ENCODE data around the gene MAP7D3. TPM values are rescaled to one million over a fixed set of nuclear protein-coding genes. Genes with fewer than 3 reads are reported as not detected.

The MAP7D3 gene
- total RNA-seq, 2 experiments from 2014 or later = 16.8 to 22.7 TPM

DNA sequence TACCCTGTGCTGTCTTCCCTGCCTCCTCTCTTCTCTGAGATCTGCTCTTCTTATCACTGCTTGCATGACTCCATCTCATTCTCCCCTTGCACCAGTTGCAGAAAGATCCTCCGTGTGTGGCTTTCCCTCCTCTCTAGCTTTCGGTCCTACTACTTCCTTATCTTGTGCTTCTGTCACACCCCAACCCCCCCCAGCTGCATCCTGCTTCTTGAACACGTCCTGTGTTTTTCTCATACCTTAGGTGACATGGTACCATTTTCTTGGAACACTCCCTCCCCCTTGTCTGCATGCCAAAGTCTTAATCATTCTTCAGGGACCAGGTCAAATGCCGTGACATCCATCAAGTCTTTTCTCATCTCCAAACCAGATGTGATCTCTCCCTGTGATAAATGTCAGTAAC lies 57.4 kb downstream of the MAP7D3 start:
- CTCF ChIA-PET = no interaction called here
- H3K36me3 Mint-ChIP-seq (ENCODE audit: low read depth) = peaks cover 4% of the 10 kb centered on the region
- no peaks in the 10 kb centered on the region for H3K9me3 Mint-ChIP-seq (ENCODE audit: low read depth)
- no peaks in the 10 kb centered on the region for H3K27me3 Mint-ChIP-seq
- no peak overlapping the region for H3K27ac Mint-ChIP-seq
- H3K4me3 Mint-ChIP-seq = peak overlapping the region; percentile 22
- ATAC-seq = peak; percentile 44
- intact Hi-C loops (cut with DNase I, micrococcal nuclease) = no loop called here
- peak; percentile 18 for DNase-seq
- H3K4me1 Mint-ChIP-seq = peaks cover 32% of the 10 kb centered on the region
- POLR2A ChIA-PET = no interaction called here

DNA sequence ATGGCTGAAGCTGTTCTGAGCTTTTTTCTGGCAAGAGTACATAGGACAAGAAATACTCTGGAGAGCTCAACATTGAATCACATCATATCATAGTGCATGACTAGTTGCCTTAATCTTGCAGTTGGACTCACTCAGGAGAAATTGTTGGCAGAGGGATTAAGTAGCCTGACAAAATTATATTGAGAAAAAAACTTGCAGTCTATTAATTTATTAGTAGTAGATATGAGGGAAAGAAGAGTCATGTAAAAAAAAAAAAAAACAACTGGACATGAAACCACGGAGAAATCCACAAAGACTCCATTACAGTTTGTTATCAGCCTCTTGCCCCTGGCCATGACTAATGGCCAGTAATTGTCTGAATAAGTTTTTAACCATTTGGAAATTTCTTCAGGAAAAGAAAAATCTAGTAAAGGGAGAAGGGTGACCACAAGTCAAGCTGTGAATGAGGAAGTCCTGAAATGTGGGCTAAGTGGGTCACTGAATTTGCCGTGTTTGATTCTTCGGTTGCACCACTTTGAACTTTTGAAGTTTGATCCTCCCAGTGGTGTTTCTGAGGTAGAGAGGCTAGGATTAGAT lies 58.3 kb downstream of the MAP7D3 start:
- CTCF ChIA-PET = interaction anchor here (2.1 kb wide), 1 partner anchor 165 kb away, joined by 5 read pairs; no protein-coding TSS in a partner anchor
- no peak for ATAC-seq
- no peaks in the 10 kb centered on the region for H3K9me3 Mint-ChIP-seq (ENCODE audit: low read depth)
- DNase-seq = no peak
- peaks cover 4% of the 10 kb centered on the region for H3K36me3 Mint-ChIP-seq (ENCODE audit: low read depth)
- POLR2A ChIA-PET = no interaction called here
- no peak overlapping the region for H3K4me3 Mint-ChIP-seq
- H3K27me3 Mint-ChIP-seq = no peaks in the 10 kb centered on the region
- peaks cover 32% of the 10 kb centered on the region for H3K4me1 Mint-ChIP-seq
- intact Hi-C loops (cut with DNase I, micrococcal nuclease) = no loop called here
- H3K27ac Mint-ChIP-seq = no peak overlapping the region

GRCh38 chrX:136192135-136192534 lies 59.1 kb downstream of the MAP7D3 start:
- Mint-ChIP-seq H3K4me3 (no peak overlapping the region), H3K9me3 (ENCODE audit: low read depth) (no peaks in the 10 kb centered on the region), H3K27ac (no peak overlapping the region), H3K4me1 (peaks cover 32% of the 10 kb centered on the region), H3K27me3 (no peaks in the 10 kb centered on the region), H3K36me3 (ENCODE audit: low read depth) (peaks cover 4% of the 10 kb centered on the region)
- CTCF ChIA-PET = interaction anchor here (2.1 kb wide), 1 partner anchor 164 kb away, joined by 5 read pairs; no protein-coding TSS in a partner anchor
- POLR2A ChIA-PET = no interaction called here
- ATAC-seq (no peak), DNase-seq (no peak)
- intact Hi-C loops (cut with DNase I, micrococcal nuclease) = no loop called here

GRCh38 chrX:136191171-136191570 lies 60.0 kb downstream of the MAP7D3 start:
- H3K36me3 Mint-ChIP-seq (ENCODE audit: low read depth) = peaks cover 4% of the 10 kb centered on the region
- no peaks in the 10 kb centered on the region for H3K9me3 Mint-ChIP-seq (ENCODE audit: low read depth)
- intact Hi-C loops (cut with DNase I, micrococcal nuclease) = no loop called here
- H3K4me1 Mint-ChIP-seq = peaks cover 32% of the 10 kb centered on the region
- no peaks in the 10 kb centered on the region for H3K27me3 Mint-ChIP-seq
- H3K4me3 Mint-ChIP-seq = no peak overlapping the region
- ATAC-seq = no peak
- H3K27ac Mint-ChIP-seq = no peak overlapping the region
- DNase-seq = no peak
- ChIA-PET CTCF (interaction anchor here (2.1 kb wide), 1 partner anchor 163 kb away, joined by 5 read pairs; no protein-coding TSS in a partner anchor), POLR2A (no interaction called here)

- peaks cover 4% of the 10 kb centered on the region for H3K36me3 Mint-ChIP-seq (ENCODE audit: low read depth)
- DNase-seq = no peak
- intact Hi-C loops (cut with DNase I, micrococcal nuclease) = no loop called here
- peaks cover 32% of the 10 kb centered on the region for H3K4me1 Mint-ChIP-seq
- H3K27me3 Mint-ChIP-seq = no peaks in the 10 kb centered on the region
- no peak overlapping the region for H3K27ac Mint-ChIP-seq
- POLR2A ChIA-PET = no interaction called here
- no peaks in the 10 kb centered on the region for H3K9me3 Mint-ChIP-seq (ENCODE audit: low read depth)
- H3K4me3 Mint-ChIP-seq = no peak overlapping the region
- no peak for ATAC-seq
- CTCF ChIA-PET = no interaction called here
Observed at GRCh38 chrX:136190038-136190713, 61.0 kb downstream of the MAP7D3 start.

DNA sequence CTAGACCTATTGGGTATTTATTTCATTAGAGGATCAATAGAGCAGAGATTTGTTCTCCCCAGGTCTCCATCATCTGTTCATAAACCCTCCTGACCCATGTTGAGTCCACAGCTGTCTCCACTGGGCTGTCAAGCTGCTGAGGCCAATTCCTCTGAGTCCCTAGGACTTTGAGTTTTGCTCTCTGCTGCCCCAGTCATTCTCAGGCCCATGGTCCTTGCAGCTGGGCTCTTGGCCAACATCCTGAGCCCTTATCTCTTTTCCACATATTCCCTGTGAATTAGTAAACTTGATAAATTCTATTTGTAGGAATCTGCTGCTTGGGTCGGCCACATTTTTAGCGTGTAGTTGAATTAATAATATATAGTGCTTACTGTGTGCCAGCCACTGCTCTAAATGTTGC lies 62.0 kb downstream of the MAP7D3 start:
- H3K36me3 Mint-ChIP-seq (ENCODE audit: low read depth) = peaks cover 4% of the 10 kb centered on the region
- POLR2A ChIA-PET = no interaction called here
- intact Hi-C loops (cut with DNase I, micrococcal nuclease) = no loop called here
- ATAC-seq (no peak), DNase-seq (no peak)
- no peak overlapping the region for H3K27ac Mint-ChIP-seq
- no peaks in the 10 kb centered on the region for H3K9me3 Mint-ChIP-seq (ENCODE audit: low read depth)
- H3K4me3 Mint-ChIP-seq = no peak overlapping the region
- H3K4me1 Mint-ChIP-seq = peaks cover 32% of the 10 kb centered on the region
- no peaks in the 10 kb centered on the region for H3K27me3 Mint-ChIP-seq
- CTCF ChIA-PET = interaction anchor here (1.2 kb wide), 1 partner anchor 161 kb away, joined by 4 read pairs; no protein-coding TSS in a partner anchor

DNA sequence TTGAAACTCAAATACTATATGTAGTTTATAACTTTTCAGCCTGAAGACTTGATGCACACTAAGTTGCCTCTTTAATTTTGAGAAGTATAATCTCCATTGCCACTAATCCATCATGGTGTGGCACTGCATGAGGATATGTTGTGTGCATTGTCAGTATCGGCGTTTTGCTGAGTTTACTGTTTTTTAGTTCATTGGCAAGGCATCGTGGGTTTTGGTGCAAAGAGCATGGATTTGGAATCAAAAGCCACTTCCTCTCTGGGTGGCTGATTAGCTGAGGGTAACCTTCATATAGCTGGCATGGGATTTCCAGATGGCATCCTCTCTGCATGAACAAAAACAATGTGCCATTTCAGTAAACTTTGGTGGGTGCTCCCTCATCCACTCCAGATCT lies 65.2 kb downstream of the MAP7D3 start:
- Mint-ChIP-seq H3K36me3 (ENCODE audit: low read depth) (no peaks in the 10 kb centered on the region), H3K27ac (no peak overlapping the region), H3K4me1 (peaks cover 2% of the 10 kb centered on the region), H3K4me3 (no peak overlapping the region), H3K9me3 (ENCODE audit: low read depth) (no peaks in the 10 kb centered on the region), H3K27me3 (no peaks in the 10 kb centered on the region)
- POLR2A ChIA-PET = no interaction called here
- ATAC-seq (no peak), DNase-seq (no peak)
- CTCF ChIA-PET = interaction anchor here (0.7 to 1.4 kb wide), 2 partner anchors 21 to 130 kb away, joined by 3 read pairs; no protein-coding TSS in a partner anchor
- intact Hi-C loops (cut with DNase I, micrococcal nuclease) = no loop called here

GRCh38 chrX:136185401-136186022 lies 65.7 kb downstream of the MAP7D3 start:
- no peak overlapping the region for H3K4me3 Mint-ChIP-seq
- H3K36me3 Mint-ChIP-seq (ENCODE audit: low read depth) = no peaks in the 10 kb centered on the region
- H3K9me3 Mint-ChIP-seq (ENCODE audit: low read depth) = no peaks in the 10 kb centered on the region
- no peak overlapping the region for H3K27ac Mint-ChIP-seq
- no peaks in the 10 kb centered on the region for H3K27me3 Mint-ChIP-seq
- ChIA-PET CTCF (interaction anchor here (1.4 kb wide), 1 partner anchor 20 kb away, joined by 3 read pairs; no protein-coding TSS in a partner anchor), POLR2A (no interaction called here)
- ATAC-seq (no peak), DNase-seq (no peak)
- no peaks in the 10 kb centered on the region for H3K4me1 Mint-ChIP-seq
- intact Hi-C loops (cut with DNase I, micrococcal nuclease) = no loop called here

DNA sequence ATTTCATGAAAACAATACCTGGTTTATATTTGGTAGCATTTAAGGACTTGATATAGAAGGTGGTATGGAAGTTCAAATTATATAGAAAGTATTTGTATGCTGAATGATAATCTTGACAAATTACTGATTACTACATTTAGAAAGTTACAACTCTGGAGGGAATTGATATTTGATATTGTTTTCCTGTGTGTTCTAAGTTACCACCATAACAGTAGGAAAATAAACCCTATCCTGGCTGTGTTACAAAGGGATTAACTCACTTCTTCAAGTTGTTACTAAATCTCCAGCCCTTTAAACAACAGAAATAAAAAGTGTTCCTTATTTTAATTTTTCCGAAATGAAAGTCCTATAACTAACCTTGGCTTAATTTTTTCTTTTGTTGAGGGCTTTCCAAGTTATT lies 67.3 kb downstream of the MAP7D3 start:
- ChIA-PET POLR2A (no interaction called here), CTCF (interaction anchor here (1.0 kb wide), 1 partner anchor 21 kb away, joined by 4 read pairs; no protein-coding TSS in a partner anchor)
- no peaks in the 10 kb centered on the region for H3K4me1 Mint-ChIP-seq
- no peaks in the 10 kb centered on the region for H3K36me3 Mint-ChIP-seq (ENCODE audit: low read depth)
- DNase-seq (no peak), ATAC-seq (no peak)
- intact Hi-C loops (cut with DNase I, micrococcal nuclease) = no loop called here
- no peaks in the 10 kb centered on the region for H3K9me3 Mint-ChIP-seq (ENCODE audit: low read depth)
- H3K27me3 Mint-ChIP-seq = no peaks in the 10 kb centered on the region
- H3K4me3 Mint-ChIP-seq = no peak overlapping the region
- H3K27ac Mint-ChIP-seq = no peak overlapping the region

DNA sequence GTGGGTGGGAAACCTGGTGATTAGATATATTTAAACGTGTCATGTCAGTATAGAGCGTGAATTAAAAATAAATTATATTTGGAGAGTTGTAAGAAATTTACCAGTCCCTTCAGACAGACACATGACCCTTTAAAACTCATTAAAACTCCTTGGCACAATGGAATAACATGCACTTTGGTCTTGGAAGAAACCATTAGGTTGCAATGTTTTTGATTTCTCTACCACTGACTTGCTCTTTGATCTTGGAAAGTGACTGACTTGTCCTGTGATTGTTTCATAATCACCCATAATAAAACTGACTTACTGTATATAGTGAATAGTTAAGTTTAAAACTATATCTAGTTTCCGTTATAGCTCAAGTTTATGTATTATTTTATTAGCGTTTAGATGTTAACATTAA lies 68.0 kb downstream of the MAP7D3 start:
- intact Hi-C loops (cut with DNase I, micrococcal nuclease) = no loop called here
- CTCF ChIA-PET = interaction anchor here (1.0 kb wide), 1 partner anchor 20 kb away, joined by 4 read pairs; no protein-coding TSS in a partner anchor
- no peaks in the 10 kb centered on the region for H3K9me3 Mint-ChIP-seq (ENCODE audit: low read depth)
- no peaks in the 10 kb centered on the region for H3K36me3 Mint-ChIP-seq (ENCODE audit: low read depth)
- no peak overlapping the region for H3K27ac Mint-ChIP-seq
- H3K4me1 Mint-ChIP-seq = no peaks in the 10 kb centered on the region
- H3K4me3 Mint-ChIP-seq = no peak overlapping the region
- no peaks in the 10 kb centered on the region for H3K27me3 Mint-ChIP-seq
- no peak for DNase-seq
- POLR2A ChIA-PET = no interaction called here
- ATAC-seq = no peak

DNA sequence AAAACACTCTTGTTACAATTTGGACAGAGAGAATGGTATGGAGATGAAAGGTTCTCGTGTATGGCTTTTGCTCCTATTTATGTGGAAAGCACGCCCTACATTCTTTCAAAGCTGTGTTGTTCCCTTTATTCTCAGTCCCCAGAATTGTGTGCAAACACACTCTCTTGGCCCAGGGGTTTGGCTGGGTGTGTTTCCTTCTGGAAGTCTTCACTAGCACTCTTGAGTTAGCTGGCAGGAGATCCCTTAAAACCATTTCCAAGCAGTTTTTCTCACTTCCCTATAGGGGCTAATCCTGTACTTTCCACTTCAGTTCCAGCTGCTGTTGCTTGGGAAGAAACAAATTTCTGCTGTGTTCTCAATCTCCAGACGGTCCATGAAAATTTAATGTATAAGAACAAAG lies 68.8 kb downstream of the MAP7D3 start:
- Mint-ChIP-seq H3K4me1 (no peaks in the 10 kb centered on the region), H3K27ac (no peak overlapping the region), H3K4me3 (no peak overlapping the region), H3K36me3 (ENCODE audit: low read depth) (no peaks in the 10 kb centered on the region), H3K9me3 (ENCODE audit: low read depth) (no peaks in the 10 kb centered on the region), H3K27me3 (no peaks in the 10 kb centered on the region)
- no peak for DNase-seq
- POLR2A ChIA-PET = no interaction called here
- CTCF ChIA-PET = no interaction called here
- no peak for ATAC-seq
- intact Hi-C loops (cut with DNase I, micrococcal nuclease) = no loop called here

GRCh38 chrX:136179133-136179532 lies 72.1 kb downstream of the MAP7D3 start:
- no peaks in the 10 kb centered on the region for H3K36me3 Mint-ChIP-seq (ENCODE audit: low read depth)
- H3K27me3 Mint-ChIP-seq = no peaks in the 10 kb centered on the region
- DNase-seq (no peak), ATAC-seq (no peak)
- POLR2A ChIA-PET = no interaction called here
- no peaks in the 10 kb centered on the region for H3K4me1 Mint-ChIP-seq
- intact Hi-C loops (cut with DNase I, micrococcal nuclease) = no loop called here
- CTCF ChIA-PET = no interaction called here
- H3K9me3 Mint-ChIP-seq (ENCODE audit: low read depth) = no peaks in the 10 kb centered on the region
- no peak overlapping the region for H3K4me3 Mint-ChIP-seq
- H3K27ac Mint-ChIP-seq = no peak overlapping the region

Data from activated CD4-positive, alpha-beta T cell treated with anti-CD3 and anti-CD28 coated beads for 36 hours (primary cell).